Bronchial epithelial cell (primary cell): ENCODE data around the gene RPP25L. TPM values are rescaled to one million over a fixed set of nuclear protein-coding genes. Genes with fewer than 3 reads are reported as not detected.

ENCODE experiments used
- DNase-seq: peaks from one replicate; pipeline ENCODE4 v3.0.0-alpha.2; 2010; ENCODE audit warnings: low read depth
- FAIRE-seq: peaks from 2 replicates; lab custom pipeline; 2011; peaks lifted over from hg19 to GRCh38; lab: Jason Lieb, UNC
- H3K27me3 ChIP-seq: 2 replicates; pipeline ENCODE4 v1.5.1; 2011; ENCODE audit warnings: low read length; ENCODE audit not compliant: control insufficient read depth, insufficient read depth
- H3K36me3 ChIP-seq: 2 replicates; pipeline ENCODE4 v1.5.1; 2011; ENCODE audit warnings: low read length; ENCODE audit not compliant: control insufficient read depth, insufficient read depth
- H3K4me3 ChIP-seq: 2 replicates; pipeline ENCODE4 v1.5.1; 2011; ENCODE audit warnings: mild to moderate bottlenecking, low read depth, low read length, control low read depth
- total RNA-seq: library from RNA; depleted of rRNA; stranded (reverse); fragments of >200 nt; gene quantifications from 2 replicates; pipeline ENCODE4 v1.2.1, GENCODE V29; 2014
- TF ChIP-seq, protein P1 (sequence below): IDR thresholded peaks from 2 replicates; pipeline ENCODE4 v1.5.1; 2011; ENCODE audit warnings: mild to moderate bottlenecking, moderate library complexity, low read length, control low read depth, inconsistent platforms; ENCODE audit not compliant: insufficient read depth, severe bottlenecking

The RPP25L gene
- total RNA-seq, 1 donor from 2014 or later = 45.8 TPM

DNA sequence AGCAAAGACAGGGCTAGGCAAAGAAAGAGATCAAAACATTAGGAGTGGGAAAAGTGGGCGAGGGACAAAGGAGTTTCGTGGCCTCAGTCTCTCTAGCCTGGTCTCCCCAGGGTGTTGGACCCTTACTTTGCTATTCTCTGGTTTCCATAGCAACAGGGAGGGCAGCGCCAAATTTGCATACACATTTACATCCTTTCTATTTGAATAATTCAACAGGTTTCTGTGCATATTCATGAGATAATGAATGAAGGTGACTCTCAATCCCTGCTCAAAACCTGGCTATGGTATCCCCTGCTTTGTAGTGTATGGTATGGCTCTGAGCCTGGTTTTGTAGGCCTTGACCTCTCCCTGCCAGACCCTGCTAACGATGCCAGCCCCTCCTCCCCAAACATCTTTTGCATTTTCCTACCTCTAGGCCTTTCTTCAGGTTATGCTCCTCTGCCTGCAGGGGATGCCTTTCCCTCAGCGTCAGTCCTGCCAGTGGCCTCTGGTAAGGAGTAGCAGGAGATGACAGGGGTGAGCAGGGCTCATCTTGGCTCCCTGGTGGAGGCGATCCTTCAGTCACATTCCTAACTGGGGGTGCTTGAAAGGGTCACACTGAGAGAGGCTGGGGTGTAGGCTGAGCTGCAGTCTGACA is 9.8 kb downstream of the RPP25L start:
- no peak for FAIRE-seq
- TF ChIP-seq, protein P1, sequence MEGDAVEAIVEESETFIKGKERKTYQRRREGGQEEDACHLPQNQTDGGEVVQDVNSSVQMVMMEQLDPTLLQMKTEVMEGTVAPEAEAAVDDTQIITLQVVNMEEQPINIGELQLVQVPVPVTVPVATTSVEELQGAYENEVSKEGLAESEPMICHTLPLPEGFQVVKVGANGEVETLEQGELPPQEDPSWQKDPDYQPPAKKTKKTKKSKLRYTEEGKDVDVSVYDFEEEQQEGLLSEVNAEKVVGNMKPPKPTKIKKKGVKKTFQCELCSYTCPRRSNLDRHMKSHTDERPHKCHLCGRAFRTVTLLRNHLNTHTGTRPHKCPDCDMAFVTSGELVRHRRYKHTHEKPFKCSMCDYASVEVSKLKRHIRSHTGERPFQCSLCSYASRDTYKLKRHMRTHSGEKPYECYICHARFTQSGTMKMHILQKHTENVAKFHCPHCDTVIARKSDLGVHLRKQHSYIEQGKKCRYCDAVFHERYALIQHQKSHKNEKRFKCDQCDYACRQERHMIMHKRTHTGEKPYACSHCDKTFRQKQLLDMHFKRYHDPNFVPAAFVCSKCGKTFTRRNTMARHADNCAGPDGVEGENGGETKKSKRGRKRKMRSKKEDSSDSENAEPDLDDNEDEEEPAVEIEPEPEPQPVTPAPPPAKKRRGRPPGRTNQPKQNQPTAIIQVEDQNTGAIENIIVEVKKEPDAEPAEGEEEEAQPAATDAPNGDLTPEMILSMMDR = no peak
- no peak overlapping the region for H3K4me3 ChIP-seq
- no peaks in the 10 kb centered on the region for H3K27me3 ChIP-seq
- no peaks in the 10 kb centered on the region for H3K36me3 ChIP-seq
- DNase-seq = no peak

DNA sequence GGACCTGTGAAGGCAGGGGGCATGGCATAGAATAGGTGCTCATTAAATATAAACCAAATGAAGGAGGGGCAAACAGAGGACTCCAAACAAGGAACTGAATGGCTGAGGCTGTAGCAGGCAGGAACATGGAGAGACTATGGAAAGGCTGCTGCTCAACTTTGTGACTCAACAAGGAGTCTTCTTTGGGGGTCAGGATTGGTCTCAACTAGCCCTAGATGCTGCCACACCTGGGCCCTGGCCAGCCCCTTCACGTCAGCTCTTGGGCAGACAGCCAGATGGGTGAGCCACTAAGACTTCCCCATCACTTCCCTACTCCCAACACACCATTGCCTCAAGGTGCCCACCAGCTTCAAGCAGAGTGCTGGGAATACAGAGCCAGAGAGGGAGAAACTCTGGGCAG is 11.0 kb downstream of the RPP25L start:
- Histone ChIP-seq H3K27me3 (no peaks in the 10 kb centered on the region), H3K4me3 (no peak overlapping the region), H3K36me3 (no peaks in the 10 kb centered on the region)
- DNase-seq (peak; percentile 97), FAIRE-seq (peak; percentile 82)
- TF ChIP-seq, protein P1 = no peak

DNA sequence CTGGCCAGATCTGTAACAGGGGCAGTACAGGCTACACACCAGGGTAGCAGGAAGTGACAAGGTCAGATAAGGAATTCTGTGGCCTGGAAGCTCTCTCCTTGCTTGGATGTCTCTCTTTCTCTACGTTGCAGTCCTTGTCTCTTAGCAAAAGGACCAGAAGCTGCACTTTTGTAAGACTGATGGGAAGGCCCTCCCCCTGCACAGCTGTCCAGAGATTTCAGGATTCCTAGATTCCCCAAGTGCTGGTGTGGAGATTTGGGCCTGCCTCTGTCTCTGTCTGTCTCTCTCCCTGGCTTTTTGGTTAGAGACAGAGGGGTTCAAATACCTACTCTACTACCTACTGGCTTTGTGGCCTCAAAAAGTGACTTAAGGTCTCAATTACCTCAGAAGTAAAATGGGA is 12.4 kb downstream of the RPP25L start:
- no peak overlapping the region for H3K4me3 ChIP-seq
- no peak for FAIRE-seq
- no peaks in the 10 kb centered on the region for H3K36me3 ChIP-seq
- DNase-seq = no peak
- TF ChIP-seq, protein P1 = no peak
- no peaks in the 10 kb centered on the region for H3K27me3 ChIP-seq

DNA sequence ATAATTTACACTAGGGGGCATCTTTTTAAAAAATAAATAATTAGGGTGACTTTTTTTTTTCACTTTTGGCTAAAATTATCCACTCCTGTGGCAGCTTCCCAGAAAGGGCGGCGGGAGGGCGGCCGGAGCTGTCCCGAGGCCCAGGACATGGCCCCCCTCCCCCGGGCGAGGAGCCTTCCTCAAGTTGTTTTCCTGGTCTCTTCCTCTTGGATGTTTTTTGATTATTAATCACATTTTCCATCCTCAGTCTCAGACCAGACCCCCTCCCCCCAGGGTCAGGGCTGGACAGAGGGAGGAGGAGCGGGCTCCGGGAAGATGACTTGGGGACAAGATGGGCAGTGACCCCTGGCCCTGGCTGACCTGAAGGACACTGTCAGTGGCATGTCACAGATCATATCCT is 17.7 kb downstream of the RPP25L start:
- H3K27me3 ChIP-seq = peaks cover 7% of the 10 kb centered on the region
- TF ChIP-seq, protein P1 = no peak
- no peaks in the 10 kb centered on the region for H3K36me3 ChIP-seq
- FAIRE-seq = no peak
- DNase-seq = no peak
- H3K4me3 ChIP-seq = no peak overlapping the region

DNA sequence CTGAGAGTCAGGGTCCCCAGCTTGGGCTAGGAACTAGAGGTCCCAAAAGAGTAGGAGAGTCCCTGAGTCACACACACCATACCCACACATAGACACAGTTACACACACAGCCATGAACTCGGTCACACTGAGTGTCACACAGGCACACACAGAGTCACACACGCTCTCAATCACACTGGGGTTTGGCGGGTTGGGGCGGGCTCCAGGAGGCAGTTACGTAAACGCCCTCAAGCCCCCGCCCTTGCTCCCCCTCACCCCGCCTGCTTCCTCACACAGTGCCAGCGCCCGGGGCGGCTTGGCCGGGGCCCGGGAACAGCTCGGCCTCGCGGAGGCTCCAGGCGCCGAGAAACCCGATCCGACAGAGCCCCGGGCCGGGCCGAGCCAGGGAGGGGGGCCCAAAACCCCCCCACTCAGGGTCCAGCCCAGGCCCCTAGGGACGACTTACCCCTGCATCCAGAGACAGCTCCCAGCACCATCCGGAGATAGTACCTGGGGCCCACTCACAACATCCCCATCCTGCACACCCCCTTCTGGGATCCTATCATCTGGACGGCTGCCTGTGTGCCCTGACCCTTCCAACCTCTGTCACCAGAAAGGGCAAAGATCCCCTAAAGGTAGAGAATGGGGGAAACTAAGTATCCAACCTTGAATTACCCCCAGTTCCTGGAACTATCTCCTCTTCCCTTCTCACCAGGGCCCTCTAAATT is 18.8 kb downstream of the RPP25L start:
- TF ChIP-seq, protein P1 = no peak
- H3K27me3 ChIP-seq = peaks cover 18% of the 10 kb centered on the region
- DNase-seq = peak; percentile 39
- no peak for FAIRE-seq
- no peaks in the 10 kb centered on the region for H3K36me3 ChIP-seq
- no peak overlapping the region for H3K4me3 ChIP-seq
